HT-29 (cell line): ENCODE results near the gene UBE2I. TPM values are rescaled to one million over a fixed set of nuclear protein-coding genes. Genes with fewer than 3 reads are reported as not detected.
"Not testable (repeated sequence)": the region's sequence is repeated elsewhere in the genome, so short reads cannot be mapped to it uniquely, and the experiment has no call there.

Experiments used
- DNase-seq: peaks from one replicate; pipeline ENCODE4 v3.0.0-alpha.2; 2015; ENCODE audit warnings: low spot score
- total RNA-seq: library from RNA; depleted of rRNA; stranded (reverse); fragments of >200 nt; shearing (Covaris generic); gene quantifications from 2 replicates; pipeline ENCODE4 v1.2.3, GENCODE V29; 2014

Gene UBE2I
- total RNA-seq, 1 experiment from 2014 or later = 116 TPM

GRCh38 chr16:1312903-1313302 lies 3.5 kb downstream of the UBE2I start:
- DNase-seq = no peak

- no peak for DNase-seq
Measured at GRCh38 chr16:1313721-1314369, 4.4 kb downstream of the UBE2I start.

GRCh38 chr16:1314399-1315068 lies 5.1 kb downstream of the UBE2I start:
- DNase-seq = no peak

- DNase-seq = no peak
Measured at GRCh38 chr16:1315081-1316032, 5.9 kb downstream of the UBE2I start.

GRCh38 chr16:1316033-1316405 lies 6.6 kb downstream of the UBE2I start:
- DNase-seq = no peak

GRCh38 chr16:1317479-1318267 lies 8.2 kb downstream of the UBE2I start:
- no peak for DNase-seq

- DNase-seq = no peak
Measured at GRCh38 chr16:1318268-1318545, 8.8 kb downstream of the UBE2I start.

- no peak for DNase-seq
Measured at GRCh38 chr16:1319041-1319440, 9.6 kb downstream of the UBE2I start.

- no peak for DNase-seq
Measured at GRCh38 chr16:1320097-1320496, 10.7 kb downstream of the UBE2I start.

GRCh38 chr16:1320658-1321240 lies 11.3 kb downstream of the UBE2I start:
- no peak for DNase-seq

GRCh38 chr16:1322407-1322806 lies 13.0 kb downstream of the UBE2I start:
- DNase-seq = no peak

GRCh38 chr16:1323296-1324239 lies 14.1 kb downstream of the UBE2I start:
- DNase-seq = no peak

GRCh38 chr16:1324286-1324826 lies 14.9 kb downstream of the UBE2I start:
- no peak for DNase-seq

- no peak for DNase-seq
Measured at GRCh38 chr16:1325261-1325660, 15.8 kb downstream of the UBE2I start.

- no peak for DNase-seq
Measured at GRCh38 chr16:1325673-1326371, 16.4 kb downstream of the UBE2I start.

GRCh38 chr16:1326391-1326790 lies 17.0 kb downstream of the UBE2I start:
- DNase-seq = no peak

- DNase-seq = no peak
Measured at GRCh38 chr16:1326946-1327618, 17.6 kb downstream of the UBE2I start.

- DNase-seq = no peak
Measured at GRCh38 chr16:1327619-1327947, 18.1 kb downstream of the UBE2I start.

GRCh38 chr16:1328136-1328535 lies 18.7 kb downstream of the UBE2I start:
- not testable (repeated sequence) for DNase-seq
